Astrocyte of the spinal cord (primary cell): ENCODE data around the gene KRTAP2-1.
"Not testable (repeated sequence)": the region's sequence is repeated elsewhere in the genome, so short reads cannot be mapped to it uniquely, and the experiment has no call there.

Experiments used
- DNase-seq: peaks from one replicate; pipeline ENCODE4 v3.0.0; 2011; ENCODE audit warnings: low read depth, low spot score
- H3K4me3 ChIP-seq: 2 replicates; pipeline ENCODE4 v1.5.1; 2011; ENCODE audit warnings: low read depth, mild to moderate bottlenecking, low read length, moderate library complexity
- in situ Hi-C: cut with HindIII; loops from 2 replicates; pipeline ENCODE4 v1.10.0; 2017; ENCODE audit warnings: low sequenced_read_pairs
- TF ChIP-seq, protein P1 (sequence below): IDR thresholded peaks from 2 replicates; pipeline ENCODE4 v1.5.1; 2012; ENCODE audit warnings: low read depth, mild to moderate bottlenecking, low read length, inconsistent platforms

The KRTAP2-1 gene, protein sequence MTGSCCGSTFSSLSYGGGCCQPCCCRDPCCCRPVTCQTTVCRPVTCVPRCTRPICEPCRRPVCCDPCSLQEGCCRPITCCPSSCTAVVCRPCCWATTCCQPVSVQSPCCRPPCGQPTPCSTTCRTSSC

DNA sequence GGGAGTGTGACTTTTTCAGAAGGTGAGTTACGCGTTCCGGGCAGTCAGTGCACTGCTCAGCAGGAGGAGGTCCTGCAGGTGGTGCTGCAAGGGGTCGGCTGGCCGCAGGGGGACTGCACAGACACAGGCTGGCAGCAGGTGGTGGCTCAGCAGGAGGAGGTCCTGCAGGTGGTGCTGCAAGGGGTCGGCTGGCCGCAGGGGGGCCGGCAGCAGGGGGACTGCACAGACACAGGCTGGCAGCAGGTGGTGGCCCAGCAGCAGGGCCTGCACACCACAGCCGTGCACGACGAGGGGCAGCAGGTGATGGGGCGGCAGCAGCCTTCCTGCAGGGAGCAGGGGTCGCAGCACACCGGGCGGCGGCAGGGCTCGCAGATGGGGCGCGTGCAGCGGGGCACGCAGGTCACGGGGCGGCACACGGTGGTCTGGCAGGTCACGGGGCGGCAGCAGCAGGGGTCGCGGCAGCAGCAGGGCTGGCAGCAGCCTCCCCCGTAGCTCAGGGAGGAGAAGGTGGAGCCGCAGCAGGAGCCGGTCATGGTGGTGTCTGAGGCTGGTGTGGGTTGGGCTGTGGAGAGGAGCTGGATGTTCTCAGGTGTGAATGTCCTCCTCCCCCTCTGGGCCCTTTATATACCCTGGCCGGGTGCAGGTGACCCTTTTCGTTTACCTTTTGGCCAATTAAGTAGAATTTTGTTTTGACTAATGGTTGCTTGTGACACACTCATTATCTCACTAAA is at the start of gene KRTAP2-1:
KRTAP2-1 (minus strand) TSS at position 582 of the 731 bp plus-strand sequence; CDS start at position 533, 49 bp downstream.
- H3K4me3 ChIP-seq, in situ Hi-C loops, DNase-seq: not testable (repeated sequence)

DNA sequence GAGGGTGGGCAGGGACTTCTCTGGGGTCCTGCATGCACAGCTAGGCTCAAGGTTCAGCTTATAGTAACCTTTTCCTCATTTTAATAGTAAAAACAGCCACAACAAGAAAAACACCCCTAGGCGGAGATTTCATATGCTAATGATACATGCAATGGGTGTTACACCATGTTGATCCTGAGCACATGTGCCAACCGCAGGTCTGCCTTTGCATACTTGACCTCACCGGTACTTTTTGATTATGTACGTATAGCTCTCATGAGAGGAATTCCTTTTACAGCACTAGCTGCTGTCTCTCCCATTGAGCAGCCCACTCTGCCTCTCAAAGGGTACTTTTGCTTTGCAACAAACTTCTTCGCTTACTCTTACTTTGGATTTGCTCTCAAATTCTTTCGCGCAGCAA is 48.9 kb upstream of the KRTAP2-1 start:
- TF ChIP-seq, protein P1, sequence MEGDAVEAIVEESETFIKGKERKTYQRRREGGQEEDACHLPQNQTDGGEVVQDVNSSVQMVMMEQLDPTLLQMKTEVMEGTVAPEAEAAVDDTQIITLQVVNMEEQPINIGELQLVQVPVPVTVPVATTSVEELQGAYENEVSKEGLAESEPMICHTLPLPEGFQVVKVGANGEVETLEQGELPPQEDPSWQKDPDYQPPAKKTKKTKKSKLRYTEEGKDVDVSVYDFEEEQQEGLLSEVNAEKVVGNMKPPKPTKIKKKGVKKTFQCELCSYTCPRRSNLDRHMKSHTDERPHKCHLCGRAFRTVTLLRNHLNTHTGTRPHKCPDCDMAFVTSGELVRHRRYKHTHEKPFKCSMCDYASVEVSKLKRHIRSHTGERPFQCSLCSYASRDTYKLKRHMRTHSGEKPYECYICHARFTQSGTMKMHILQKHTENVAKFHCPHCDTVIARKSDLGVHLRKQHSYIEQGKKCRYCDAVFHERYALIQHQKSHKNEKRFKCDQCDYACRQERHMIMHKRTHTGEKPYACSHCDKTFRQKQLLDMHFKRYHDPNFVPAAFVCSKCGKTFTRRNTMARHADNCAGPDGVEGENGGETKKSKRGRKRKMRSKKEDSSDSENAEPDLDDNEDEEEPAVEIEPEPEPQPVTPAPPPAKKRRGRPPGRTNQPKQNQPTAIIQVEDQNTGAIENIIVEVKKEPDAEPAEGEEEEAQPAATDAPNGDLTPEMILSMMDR, result no peak
- no peak for DNase-seq
- in situ Hi-C loops, result no loop called here
- H3K4me3 ChIP-seq, result no peak overlapping the region

DNA sequence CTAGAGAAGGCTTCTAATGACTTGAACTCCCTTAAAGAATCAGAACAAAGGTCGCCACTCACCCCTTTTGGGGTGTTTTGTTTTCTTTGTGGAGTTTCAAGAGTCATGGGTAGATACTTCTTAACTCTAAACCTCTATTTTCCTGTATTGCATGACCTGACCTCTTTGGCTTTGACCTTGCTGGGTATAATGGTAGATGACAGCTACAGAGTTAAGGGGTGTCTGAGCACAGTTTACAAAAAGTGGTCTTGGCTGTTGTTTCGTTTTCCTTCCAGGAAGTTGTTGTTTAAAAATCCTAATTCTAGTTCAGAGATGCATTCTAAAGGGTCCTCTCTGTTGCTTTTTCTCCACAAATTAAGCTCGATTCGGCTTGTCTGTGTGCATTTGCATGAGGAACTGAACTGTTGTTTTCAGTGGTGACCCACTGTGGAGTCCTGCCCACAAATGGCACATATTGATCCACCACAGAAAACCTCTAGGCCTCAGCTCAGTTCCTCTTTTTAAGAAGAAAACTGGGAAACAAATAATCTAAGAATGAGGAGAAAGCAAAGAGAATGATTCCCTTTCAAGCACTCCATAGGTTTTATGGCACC is 41.7 kb upstream of the KRTAP2-1 start:
- H3K4me3 ChIP-seq, DNase-seq, in situ Hi-C loops: not testable (repeated sequence)

DNA sequence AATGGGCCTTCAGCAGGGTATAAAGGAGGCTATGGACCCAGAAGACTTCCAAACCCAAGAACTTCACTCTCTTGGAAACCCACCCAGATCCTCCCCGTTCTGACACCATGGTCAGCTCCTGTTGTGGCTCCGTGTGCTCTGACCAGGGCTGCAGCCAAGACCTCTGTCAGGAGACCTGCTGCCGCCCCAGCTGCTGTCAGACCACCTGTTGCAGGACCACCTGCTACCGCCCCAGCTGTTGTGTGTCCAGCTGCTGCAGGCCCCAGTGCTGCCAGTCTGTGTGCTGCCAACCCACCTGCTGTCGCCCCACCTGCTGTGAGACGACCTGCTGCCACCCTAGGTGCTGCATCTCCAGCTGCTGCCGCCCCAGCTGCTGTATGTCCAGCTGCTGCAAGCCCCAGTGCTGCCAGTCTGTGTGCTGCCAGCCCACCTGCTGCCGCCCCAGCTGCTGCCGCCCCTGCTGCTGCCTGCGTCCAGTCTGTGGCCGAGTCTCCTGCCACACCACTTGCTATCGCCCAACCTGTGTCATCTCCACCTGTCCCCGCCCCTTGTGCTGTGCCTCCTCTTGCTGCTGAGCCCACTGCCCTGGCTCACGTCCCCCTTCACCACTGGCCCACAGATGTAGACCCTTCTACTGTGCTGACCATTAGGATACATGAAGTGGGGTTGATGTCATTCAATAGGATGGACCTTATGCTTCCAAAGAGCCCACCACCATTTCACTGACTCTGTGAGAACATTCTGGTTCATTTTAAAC is 37.2 kb upstream of the KRTAP2-1 start, which contains the start of gene KRTAP4-7:
KRTAP4-7 (plus strand) TSS at position 51 of the 757 bp plus-strand sequence; CDS start at position 108, 57 bp downstream.
- DNase-seq, in situ Hi-C loops, H3K4me3 ChIP-seq: not testable (repeated sequence)

DNA sequence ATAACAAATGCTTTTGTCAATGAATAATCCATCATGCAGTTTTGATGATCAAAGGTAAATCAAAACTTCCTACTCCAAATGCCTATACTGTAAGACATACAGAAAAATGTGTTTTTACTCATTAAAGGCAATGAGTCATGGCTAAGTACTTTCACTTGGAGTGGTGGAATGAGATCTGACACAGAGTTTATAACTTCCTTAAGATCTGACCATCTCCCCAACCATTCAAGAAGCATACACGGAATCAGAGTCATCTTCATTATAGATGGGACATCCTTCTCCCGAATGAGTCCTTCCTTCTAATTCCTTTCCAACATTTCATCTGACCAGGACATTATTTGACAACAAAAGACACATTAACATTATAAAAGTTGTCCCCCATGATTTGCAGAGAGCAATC is 36.3 kb upstream of the KRTAP2-1 start:
- DNase-seq, H3K4me3 ChIP-seq, in situ Hi-C loops: not testable (repeated sequence)

DNA sequence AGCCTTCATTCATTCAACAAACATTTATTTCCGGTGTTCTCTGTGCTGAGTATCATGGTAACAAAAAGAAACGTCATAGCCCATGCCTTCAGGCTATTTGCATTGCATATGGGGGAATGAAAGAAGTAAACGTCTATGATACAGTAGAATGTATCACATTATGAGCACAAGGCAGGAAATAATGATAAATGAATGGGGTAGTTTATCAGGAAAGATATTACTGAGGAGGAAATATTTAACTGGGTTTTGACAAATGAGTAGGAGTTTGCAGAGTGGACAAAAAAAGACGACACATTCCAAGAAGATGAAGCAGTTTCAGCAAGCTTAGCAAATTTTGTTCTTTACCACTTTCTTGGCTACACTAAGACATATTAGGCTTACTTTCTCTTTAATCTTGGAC is 35.5 kb upstream of the KRTAP2-1 start:
- TF ChIP-seq, protein P1, result no peak
- no peak overlapping the region for H3K4me3 ChIP-seq
- DNase-seq, result no peak
- in situ Hi-C loops, result no loop called here

DNA sequence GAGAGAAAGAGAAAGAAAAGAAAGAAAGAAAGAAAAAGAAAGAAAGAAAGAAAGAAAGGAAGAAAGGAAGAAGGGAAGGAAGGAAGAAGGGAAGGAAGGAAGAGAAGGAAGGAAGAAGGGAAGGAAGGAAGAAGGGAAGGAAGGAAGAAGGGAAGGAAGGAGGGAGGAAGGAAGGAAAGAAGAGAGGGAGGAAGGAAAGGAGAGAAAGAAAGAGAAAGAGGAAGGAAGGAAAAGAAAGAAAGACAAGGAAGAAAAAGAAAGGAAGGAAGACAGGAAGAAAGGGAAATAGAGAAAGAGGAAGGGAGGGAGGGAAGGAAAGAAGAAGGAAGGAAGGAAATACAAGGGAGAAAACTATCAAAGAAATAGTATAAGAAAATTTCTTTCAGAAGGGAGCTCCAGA is 29.7 kb upstream of the KRTAP2-1 start:
- in situ Hi-C loops, result no loop called here
- TF ChIP-seq, protein P1, result no peak
- DNase-seq, result no peak

DNA sequence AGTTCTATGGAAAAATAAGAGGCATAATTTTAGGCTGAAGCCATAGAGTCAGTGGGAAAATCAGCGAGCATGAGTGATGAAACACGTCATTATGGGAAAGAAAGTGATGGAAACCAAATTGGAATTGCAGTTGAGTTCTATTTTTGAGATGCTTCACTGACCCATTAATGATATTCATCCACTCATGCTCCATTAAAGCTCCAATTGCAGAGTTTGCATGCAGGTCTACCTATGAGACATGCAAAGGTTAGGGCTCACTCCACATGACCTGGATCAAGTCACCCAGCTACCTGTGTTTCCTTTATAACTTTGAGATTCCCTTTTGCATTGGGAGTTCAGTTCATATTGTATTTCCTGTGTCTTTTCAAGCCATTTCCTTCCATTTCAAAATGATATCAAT is 26.6 kb upstream of the KRTAP2-1 start:
- TF ChIP-seq, protein P1, result no peak
- in situ Hi-C loops, result no loop called here
- DNase-seq, result no peak

More for the DNA sequence above, 29.7 kb upstream of the KRTAP2-1 start:
- no peak overlapping the region for H3K4me3 ChIP-seq

More for the DNA sequence above, 26.6 kb upstream of the KRTAP2-1 start:
- no peak overlapping the region for H3K4me3 ChIP-seq
